ENCODE measurements around the gene CRISPLD2. TPM values are rescaled to one million over a fixed set of nuclear protein-coding genes. Genes with fewer than 3 reads are reported as not detected.
A peak's percentile ranks its signal among the peaks of the same experiment; 100 is the strongest.

The CRISPLD2 gene
- total and polyA plus RNA-seq, 12 donors = 7.9 to 48.1 (median 15.2) TPM

DNA sequence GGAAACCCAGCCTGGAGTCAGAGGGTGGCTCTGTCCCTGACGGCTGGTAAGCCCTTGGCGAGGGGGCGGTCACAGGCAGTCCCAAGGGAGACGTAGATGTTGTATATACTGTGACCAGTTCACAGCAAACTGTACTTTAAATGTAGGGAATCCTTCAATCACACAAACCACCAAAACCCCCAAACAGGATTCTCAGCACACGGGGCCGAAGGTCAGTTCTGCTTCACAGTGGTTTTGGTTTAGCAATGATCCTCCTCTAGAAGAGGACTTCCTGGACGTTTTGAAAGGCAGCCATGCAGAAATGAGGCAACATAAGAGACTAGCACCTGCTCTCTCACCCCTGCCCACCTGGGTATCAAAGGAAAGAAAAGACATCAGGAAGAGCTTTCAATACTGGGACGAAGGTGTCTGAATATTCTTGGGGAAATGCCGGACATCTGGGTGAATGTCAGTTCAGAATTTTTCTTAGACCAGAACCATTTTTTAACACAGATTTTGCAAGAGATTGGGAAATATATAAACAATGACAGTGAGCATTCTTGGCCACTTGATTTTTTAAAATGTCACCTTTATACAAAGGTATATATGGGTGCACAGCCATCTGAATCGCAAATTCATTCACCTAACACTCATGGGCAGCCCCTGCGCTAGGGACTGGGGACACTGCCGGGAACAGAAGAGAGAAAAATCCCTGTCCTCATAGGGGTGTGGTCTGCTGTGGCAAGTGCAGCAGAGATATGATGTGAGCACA lies 74.2 kb downstream of the CRISPLD2 start:
- TF ChIP-seq, protein P1, sequence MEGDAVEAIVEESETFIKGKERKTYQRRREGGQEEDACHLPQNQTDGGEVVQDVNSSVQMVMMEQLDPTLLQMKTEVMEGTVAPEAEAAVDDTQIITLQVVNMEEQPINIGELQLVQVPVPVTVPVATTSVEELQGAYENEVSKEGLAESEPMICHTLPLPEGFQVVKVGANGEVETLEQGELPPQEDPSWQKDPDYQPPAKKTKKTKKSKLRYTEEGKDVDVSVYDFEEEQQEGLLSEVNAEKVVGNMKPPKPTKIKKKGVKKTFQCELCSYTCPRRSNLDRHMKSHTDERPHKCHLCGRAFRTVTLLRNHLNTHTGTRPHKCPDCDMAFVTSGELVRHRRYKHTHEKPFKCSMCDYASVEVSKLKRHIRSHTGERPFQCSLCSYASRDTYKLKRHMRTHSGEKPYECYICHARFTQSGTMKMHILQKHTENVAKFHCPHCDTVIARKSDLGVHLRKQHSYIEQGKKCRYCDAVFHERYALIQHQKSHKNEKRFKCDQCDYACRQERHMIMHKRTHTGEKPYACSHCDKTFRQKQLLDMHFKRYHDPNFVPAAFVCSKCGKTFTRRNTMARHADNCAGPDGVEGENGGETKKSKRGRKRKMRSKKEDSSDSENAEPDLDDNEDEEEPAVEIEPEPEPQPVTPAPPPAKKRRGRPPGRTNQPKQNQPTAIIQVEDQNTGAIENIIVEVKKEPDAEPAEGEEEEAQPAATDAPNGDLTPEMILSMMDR (IDR thresholded peaks at IDR 0.05) = no peak
- H3K4me1 ChIP-seq = peaks cover 0 to 41% (median 6%) of the 10 kb centered on the region in 9 donors
- H3K27ac ChIP-seq = peak overlapping the region in 2 of 10 donors; percentile 10 to 72
- DNase-seq = no peak
- peaks cover 0 to 24% (median 8%) of the 10 kb centered on the region in 7 donors for H3K27me3 ChIP-seq
- H3K9me3 ChIP-seq = no peaks in the 10 kb centered on the region
- no peak overlapping the region for H3K4me3 ChIP-seq
- intact Hi-C loops (cut with DNase I) = no loop called here
- peak in 1 of 8 donors; percentile 19 for ATAC-seq
- H3K36me3 ChIP-seq = peaks cover 0 to 80% (median 0%) of the 10 kb centered on the region in 9 donors
- 82 to 88% methylated on average over 12 of the region's 12 CpGs for WGBS, 2 donors

DNA sequence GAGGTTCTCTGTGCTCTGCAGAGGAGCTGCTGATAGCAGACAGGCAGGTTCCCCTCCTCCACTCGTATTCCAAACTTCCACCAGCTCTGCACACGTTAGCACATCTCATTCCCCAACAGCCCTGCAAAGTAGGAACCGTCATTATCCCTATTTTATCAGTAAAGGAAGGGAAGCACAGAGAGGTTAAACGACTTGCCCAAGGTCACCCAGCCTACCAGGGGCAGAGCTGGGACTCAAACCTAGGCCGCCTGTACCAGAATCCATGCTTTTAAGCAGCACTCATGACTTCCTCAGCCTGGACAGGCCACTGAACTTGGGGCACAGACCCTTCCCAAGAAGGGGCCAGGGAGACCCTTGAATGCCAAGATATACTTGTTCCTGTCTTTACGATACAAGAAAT lies 75.2 kb downstream of the CRISPLD2 start:
- TF ChIP-seq, protein P1 (IDR thresholded peaks at IDR 0.05) = no peak
- Histone ChIP-seq H3K36me3 (peaks cover 0 to 75% (median 0%) of the 10 kb centered on the region in 9 donors), H3K27ac (peak overlapping the region in 1 of 10 donors; percentile 72), H3K4me3 (no peak overlapping the region), H3K4me1 (peaks cover 0 to 41% (median 6%) of the 10 kb centered on the region in 9 donors), H3K27me3 (peaks cover 0 to 20% (median 4%) of the 10 kb centered on the region in 7 donors), H3K9me3 (no peaks in the 10 kb centered on the region)
- DNase-seq = no peak
- intact Hi-C loops (cut with DNase I) = no loop called here
- ATAC-seq = no peak
- WGBS, 2 donors = 68 to 69% methylated on average over 6 of the region's 6 CpGs

DNA sequence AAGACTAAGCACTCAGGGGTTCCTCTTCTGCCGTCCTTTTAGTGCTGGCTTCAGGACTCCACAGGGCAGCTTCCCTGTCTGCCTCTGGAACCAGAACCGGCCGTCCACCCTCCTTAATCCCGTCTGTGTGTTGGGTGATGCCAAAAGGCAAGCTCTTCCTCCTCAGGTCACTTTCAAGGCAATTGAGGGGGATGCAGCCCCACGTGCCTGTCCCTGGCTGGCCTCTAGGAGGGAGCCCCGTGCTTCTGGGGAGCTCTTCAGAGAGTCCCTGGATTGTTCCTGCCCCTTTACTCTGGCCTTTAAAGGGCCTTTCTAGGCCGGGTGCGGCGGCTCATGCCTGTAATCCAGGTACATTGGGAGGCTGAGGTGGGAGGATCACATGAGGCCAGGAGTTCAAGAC lies 77.1 kb downstream of the CRISPLD2 start:
- Histone ChIP-seq H3K27me3 (peaks cover 0 to 14% (median 0%) of the 10 kb centered on the region in 7 donors), H3K36me3 (peaks cover 0 to 64% (median 0%) of the 10 kb centered on the region in 9 donors), H3K9me3 (no peaks in the 10 kb centered on the region), H3K4me3 (no peak overlapping the region), H3K4me1 (peaks cover 0 to 41% (median 3%) of the 10 kb centered on the region in 9 donors), H3K27ac (peak overlapping the region in 1 of 10 donors; percentile 70)
- 87 to 89% methylated on average over 9 of the region's 9 CpGs for WGBS, 2 donors
- ATAC-seq = no peak
- TF ChIP-seq, protein P1 (IDR thresholded peaks at IDR 0.05) = no peak
- no peak for DNase-seq
- intact Hi-C loops (cut with DNase I) = no loop called here

DNA sequence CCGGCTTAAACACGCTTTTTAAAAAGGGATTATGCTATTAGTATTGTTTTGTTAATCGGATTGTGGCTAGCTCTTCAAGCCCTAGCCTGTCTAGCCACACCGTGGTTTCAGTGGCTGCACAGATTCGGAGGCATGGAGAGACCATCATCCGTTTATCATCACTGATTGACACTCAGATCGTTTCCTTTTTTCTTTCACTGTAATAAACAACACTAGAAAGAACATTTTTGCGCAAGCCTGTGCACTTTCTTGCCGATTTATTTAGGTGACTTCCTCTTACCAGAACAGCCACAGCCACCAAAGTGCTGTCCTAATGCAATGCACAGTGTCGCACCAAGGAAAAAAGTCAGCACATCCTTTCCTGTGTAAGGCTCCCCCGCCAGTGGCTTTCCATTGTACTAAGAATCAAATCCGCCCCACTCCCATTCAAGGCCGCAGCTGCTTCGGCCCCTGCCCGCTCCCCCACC lies 78.2 kb downstream of the CRISPLD2 start:
- TF ChIP-seq, protein P1 (IDR thresholded peaks at IDR 0.05) = no peak
- H3K4me3 ChIP-seq = no peak overlapping the region
- no peak for DNase-seq
- ATAC-seq = peak in 5 of 8 donors; percentile 45 to 78 (median 61)
- WGBS, 2 donors = 72 to 76% methylated on average over 15 of the region's 15 CpGs
- peak overlapping the region in 1 of 10 donors; percentile 70 for H3K27ac ChIP-seq
- intact Hi-C loops (cut with DNase I) = no loop called here
- H3K4me1 ChIP-seq = peaks cover 0 to 41% (median 0%) of the 10 kb centered on the region in 9 donors
- H3K9me3 ChIP-seq = no peaks in the 10 kb centered on the region
- H3K27me3 ChIP-seq = peaks cover 0 to 11% (median 0%) of the 10 kb centered on the region in 7 donors
- peaks cover 0 to 63% (median 0%) of the 10 kb centered on the region in 9 donors for H3K36me3 ChIP-seq

Measured in heart right ventricle (tissue), 16 donors.